ENCODE data around the gene VEZT. TPM values are rescaled to one million over a fixed set of nuclear protein-coding genes. Genes with fewer than 3 reads are reported as not detected.
"Not testable (repeated sequence)": the region's sequence is repeated elsewhere in the genome, so short reads cannot be mapped to it uniquely, and the experiment has no call there.

The VEZT gene
- total RNA-seq, 1 donor from 2014 or later, result 69.4 TPM

- peaks cover 0 to under 1% (median 0%) of the 10 kb centered on the region in 3 donors for H3K36me3 ChIP-seq (ENCODE audit: control insufficient read depth in 3 of 3, insufficient read depth in 3 of 3, low read length in 3 of 3)
- H3K27ac ChIP-seq (ENCODE audit: low read depth, low read length), result no peak overlapping the region
Measured at GRCh38 chr12:95237315-95237714, 19.7 kb downstream of the VEZT start.

GRCh38 chr12:95238150-95238549 lies 20.5 kb downstream of the VEZT start:
- no peaks in the 10 kb centered on the region for H3K9me3 ChIP-seq (ENCODE audit: control insufficient read depth in 3 of 3, low read length in 3 of 3)
- H3K27ac ChIP-seq (ENCODE audit: low read depth, low read length), result no peak overlapping the region
- H3K9ac ChIP-seq (ENCODE audit: low read depth in 1 of 3, low read length in 3 of 3), result no peak overlapping the region
- peaks cover 2 to 10% (median 6%) of the 10 kb centered on the region in 3 donors for H3K4me1 ChIP-seq (ENCODE audit: control insufficient read depth in 3 of 3, insufficient read depth in 3 of 3, low read length in 3 of 3)
- peaks cover 0 to 2% (median 0%) of the 10 kb centered on the region in 3 donors for H3K36me3 ChIP-seq (ENCODE audit: control insufficient read depth in 3 of 3, insufficient read depth in 3 of 3, low read length in 3 of 3)
- no peaks in the 10 kb centered on the region for H3K27me3 ChIP-seq (ENCODE audit: control insufficient read depth in 3 of 3, insufficient read depth in 3 of 3, low read length in 3 of 3)
- no peak overlapping the region for H3K4me3 ChIP-seq (ENCODE audit: low read length in 3 of 3)

More at GRCh38 chr12:95237315-95237714, 19.7 kb downstream of the VEZT start:
- H3K9me3 ChIP-seq (ENCODE audit: control insufficient read depth in 3 of 3, low read length in 3 of 3), result no peaks in the 10 kb centered on the region
- H3K4me1 ChIP-seq (ENCODE audit: control insufficient read depth in 3 of 3, insufficient read depth in 3 of 3, low read length in 3 of 3), result peaks cover 2 to 10% (median 6%) of the 10 kb centered on the region in 3 donors
- no peaks in the 10 kb centered on the region for H3K27me3 ChIP-seq (ENCODE audit: control insufficient read depth in 3 of 3, insufficient read depth in 3 of 3, low read length in 3 of 3)
- no peak overlapping the region for H3K4me3 ChIP-seq (ENCODE audit: low read length in 3 of 3)
- no peak overlapping the region for H3K9ac ChIP-seq (ENCODE audit: low read depth in 1 of 3, low read length in 3 of 3)

- no peaks in the 10 kb centered on the region for H3K9me3 ChIP-seq (ENCODE audit: control insufficient read depth in 3 of 3, low read length in 3 of 3)
- no peak overlapping the region for H3K27ac ChIP-seq (ENCODE audit: low read depth, low read length)
- no peak overlapping the region for H3K9ac ChIP-seq (ENCODE audit: low read depth in 1 of 3, low read length in 3 of 3)
- H3K27me3 ChIP-seq (ENCODE audit: control insufficient read depth in 3 of 3, insufficient read depth in 3 of 3, low read length in 3 of 3), result no peaks in the 10 kb centered on the region
- peaks cover 5 to 14% (median 6%) of the 10 kb centered on the region in 3 donors for H3K4me1 ChIP-seq (ENCODE audit: control insufficient read depth in 3 of 3, insufficient read depth in 3 of 3, low read length in 3 of 3)
- H3K4me3 ChIP-seq (ENCODE audit: low read length in 3 of 3), result no peak overlapping the region
- H3K36me3 ChIP-seq (ENCODE audit: control insufficient read depth in 3 of 3, insufficient read depth in 3 of 3, low read length in 3 of 3), result peaks cover 0 to 4% (median 2%) of the 10 kb centered on the region in 3 donors
Measured at GRCh38 chr12:95239216-95239615, 21.6 kb downstream of the VEZT start.

DNA sequence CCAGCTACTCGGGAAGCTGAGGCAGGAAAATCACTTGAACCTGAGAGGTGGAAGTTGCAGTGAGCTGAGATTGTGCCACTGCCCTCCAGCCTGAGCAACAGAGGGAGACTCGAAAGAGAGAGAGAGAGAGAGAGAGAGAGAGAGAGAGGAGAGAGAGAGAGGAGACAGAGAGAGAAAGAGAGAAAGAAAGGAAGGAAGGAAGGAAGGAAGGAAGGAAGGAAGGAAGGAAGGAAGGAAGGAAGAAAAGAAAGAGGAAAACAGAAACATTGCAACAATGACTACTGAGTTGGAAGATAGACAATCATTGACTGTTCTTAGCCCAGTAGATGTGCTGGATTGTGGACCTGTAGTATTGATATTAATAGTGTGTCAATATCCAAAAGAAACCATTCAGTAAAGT lies 22.2 kb downstream of the VEZT start:
- H3K9me3 ChIP-seq (ENCODE audit: control insufficient read depth in 3 of 3, low read length in 3 of 3); H3K36me3 ChIP-seq (ENCODE audit: control insufficient read depth in 3 of 3, insufficient read depth in 3 of 3, low read length in 3 of 3); H3K27ac ChIP-seq (ENCODE audit: low read depth, low read length); H3K4me3 ChIP-seq (ENCODE audit: low read length in 3 of 3); H3K9ac ChIP-seq (ENCODE audit: low read depth in 1 of 3, low read length in 3 of 3); H3K27me3 ChIP-seq (ENCODE audit: control insufficient read depth in 3 of 3, insufficient read depth in 3 of 3, low read length in 3 of 3): not testable (repeated sequence)
- H3K4me1 ChIP-seq (ENCODE audit: control insufficient read depth in 3 of 3, insufficient read depth in 3 of 3, low read length in 3 of 3), result peaks cover 5 to 14% (median 6%) of the 10 kb centered on the region in 3 donors

DNA sequence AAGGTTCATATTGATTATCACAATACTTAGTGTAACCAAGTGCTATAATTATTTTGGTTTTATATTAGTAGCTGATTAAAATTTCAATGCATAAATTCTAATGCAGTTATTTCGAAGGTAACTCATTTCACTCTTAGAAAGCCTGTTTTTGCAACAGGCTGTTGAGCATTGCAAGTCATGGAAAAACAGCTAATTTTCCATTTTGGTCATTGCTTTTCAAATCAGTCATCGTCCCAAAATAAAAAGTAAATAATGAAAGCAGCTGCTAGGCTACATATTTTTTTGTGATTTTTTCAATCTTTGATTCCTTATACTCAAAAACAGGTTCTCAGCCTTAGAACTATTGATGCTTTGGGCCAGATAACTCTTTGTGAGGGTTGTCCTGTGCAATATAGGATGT lies 22.9 kb downstream of the VEZT start:
- Histone ChIP-seq H3K4me1 (ENCODE audit: control insufficient read depth in 3 of 3, insufficient read depth in 3 of 3, low read length in 3 of 3) (peaks cover 5 to 14% (median 6%) of the 10 kb centered on the region in 3 donors), H3K9ac (ENCODE audit: low read depth in 1 of 3, low read length in 3 of 3) (no peak overlapping the region), H3K27ac (ENCODE audit: low read depth, low read length) (no peak overlapping the region), H3K36me3 (ENCODE audit: control insufficient read depth in 3 of 3, insufficient read depth in 3 of 3, low read length in 3 of 3) (peaks cover 0 to 4% (median 2%) of the 10 kb centered on the region in 3 donors), H3K9me3 (ENCODE audit: control insufficient read depth in 3 of 3, low read length in 3 of 3) (no peaks in the 10 kb centered on the region), H3K27me3 (ENCODE audit: control insufficient read depth in 3 of 3, insufficient read depth in 3 of 3, low read length in 3 of 3) (no peaks in the 10 kb centered on the region), H3K4me3 (ENCODE audit: low read length in 3 of 3) (no peak overlapping the region)

DNA sequence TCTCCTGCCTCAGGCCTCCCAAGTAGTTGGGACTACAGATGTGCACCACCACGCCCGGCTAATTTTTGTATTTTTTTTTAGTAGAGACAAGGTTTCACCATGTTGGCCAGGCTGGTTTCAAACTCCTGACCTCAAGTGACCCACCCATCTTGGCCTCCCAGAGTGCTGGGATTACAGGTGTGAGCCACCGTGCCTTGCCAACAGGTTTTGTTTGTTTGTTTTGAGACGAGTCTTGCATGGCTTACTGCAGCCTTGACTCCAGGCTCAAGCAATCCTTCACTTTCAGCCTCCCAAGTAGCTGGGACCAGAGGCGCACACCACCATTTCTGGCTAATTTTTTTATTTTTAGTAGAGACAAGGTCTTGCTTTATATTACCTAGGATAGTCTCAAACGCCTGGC lies 23.5 kb downstream of the VEZT start:
- H3K9me3 ChIP-seq (ENCODE audit: control insufficient read depth in 3 of 3, low read length in 3 of 3); H3K4me3 ChIP-seq (ENCODE audit: low read length in 3 of 3); H3K9ac ChIP-seq (ENCODE audit: low read depth in 1 of 3, low read length in 3 of 3); H3K36me3 ChIP-seq (ENCODE audit: control insufficient read depth in 3 of 3, insufficient read depth in 3 of 3, low read length in 3 of 3); H3K27ac ChIP-seq (ENCODE audit: low read depth, low read length); H3K27me3 ChIP-seq (ENCODE audit: control insufficient read depth in 3 of 3, insufficient read depth in 3 of 3, low read length in 3 of 3): not testable (repeated sequence)
- H3K4me1 ChIP-seq (ENCODE audit: control insufficient read depth in 3 of 3, insufficient read depth in 3 of 3, low read length in 3 of 3), result peaks cover 5 to 15% (median 6%) of the 10 kb centered on the region in 3 donors

DNA sequence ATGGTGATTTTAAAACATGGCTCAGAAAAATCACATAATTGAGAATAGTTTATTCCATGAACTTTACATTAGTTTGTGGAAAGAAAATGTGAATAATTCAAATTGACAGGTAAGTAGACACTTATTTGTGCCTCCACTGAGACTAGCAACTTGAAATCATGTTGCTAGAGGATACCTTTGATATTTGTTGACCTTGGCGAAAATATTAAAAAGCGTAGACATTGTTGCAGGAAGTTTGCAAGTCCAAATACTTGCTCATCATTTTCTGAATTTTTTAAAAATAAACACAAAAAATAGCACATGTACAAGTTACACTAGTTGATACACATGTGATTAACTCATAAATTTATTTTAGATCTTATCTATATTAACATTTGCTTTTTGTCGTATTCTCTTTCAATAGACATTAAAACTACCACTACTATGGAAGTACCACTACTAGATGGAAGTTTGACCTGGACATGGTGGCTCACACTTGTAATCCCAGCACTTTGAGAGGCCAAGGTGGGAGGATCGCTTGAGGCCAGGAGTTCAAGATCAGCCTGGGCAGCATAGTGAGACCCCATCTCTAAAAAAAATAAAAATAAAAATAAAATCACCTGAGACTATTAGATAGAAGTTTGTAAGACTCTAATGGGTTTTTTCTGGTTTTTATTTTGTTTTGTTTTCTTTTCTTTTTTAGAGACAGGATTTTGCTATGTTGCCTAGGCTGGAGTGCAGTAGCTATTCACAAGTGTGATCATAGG lies 24.3 kb downstream of the VEZT start:
- Histone ChIP-seq H3K27me3 (ENCODE audit: control insufficient read depth in 3 of 3, insufficient read depth in 3 of 3, low read length in 3 of 3) (no peaks in the 10 kb centered on the region), H3K9ac (ENCODE audit: low read depth in 1 of 3, low read length in 3 of 3) (no peak overlapping the region), H3K9me3 (ENCODE audit: control insufficient read depth in 3 of 3, low read length in 3 of 3) (no peaks in the 10 kb centered on the region)

GRCh38 chr12:95243497-95244183 lies 26.0 kb downstream of the VEZT start:
- H3K4me1 ChIP-seq (ENCODE audit: control insufficient read depth in 3 of 3, insufficient read depth in 3 of 3, low read length in 3 of 3), result peaks cover 3 to 8% (median 4%) of the 10 kb centered on the region in 3 donors
- peaks cover 0 to 4% (median 2%) of the 10 kb centered on the region in 3 donors for H3K36me3 ChIP-seq (ENCODE audit: control insufficient read depth in 3 of 3, insufficient read depth in 3 of 3, low read length in 3 of 3)
- no peak overlapping the region for H3K27ac ChIP-seq (ENCODE audit: low read depth, low read length)
- no peak overlapping the region for H3K4me3 ChIP-seq (ENCODE audit: low read length in 3 of 3)
- H3K27me3 ChIP-seq (ENCODE audit: control insufficient read depth in 3 of 3, insufficient read depth in 3 of 3, low read length in 3 of 3), result no peaks in the 10 kb centered on the region
- no peaks in the 10 kb centered on the region for H3K9me3 ChIP-seq (ENCODE audit: control insufficient read depth in 3 of 3, low read length in 3 of 3)
- no peak overlapping the region for H3K9ac ChIP-seq (ENCODE audit: low read depth in 1 of 3, low read length in 3 of 3)

More for the DNA sequence above, 24.3 kb downstream of the VEZT start:
- no peak overlapping the region for H3K27ac ChIP-seq (ENCODE audit: low read depth, low read length)
- H3K36me3 ChIP-seq (ENCODE audit: control insufficient read depth in 3 of 3, insufficient read depth in 3 of 3, low read length in 3 of 3), result peaks cover 0 to 4% (median 2%) of the 10 kb centered on the region in 3 donors
- peaks cover 5 to 18% (median 6%) of the 10 kb centered on the region in 3 donors for H3K4me1 ChIP-seq (ENCODE audit: control insufficient read depth in 3 of 3, insufficient read depth in 3 of 3, low read length in 3 of 3)
- no peak overlapping the region for H3K4me3 ChIP-seq (ENCODE audit: low read length in 3 of 3)

DNA sequence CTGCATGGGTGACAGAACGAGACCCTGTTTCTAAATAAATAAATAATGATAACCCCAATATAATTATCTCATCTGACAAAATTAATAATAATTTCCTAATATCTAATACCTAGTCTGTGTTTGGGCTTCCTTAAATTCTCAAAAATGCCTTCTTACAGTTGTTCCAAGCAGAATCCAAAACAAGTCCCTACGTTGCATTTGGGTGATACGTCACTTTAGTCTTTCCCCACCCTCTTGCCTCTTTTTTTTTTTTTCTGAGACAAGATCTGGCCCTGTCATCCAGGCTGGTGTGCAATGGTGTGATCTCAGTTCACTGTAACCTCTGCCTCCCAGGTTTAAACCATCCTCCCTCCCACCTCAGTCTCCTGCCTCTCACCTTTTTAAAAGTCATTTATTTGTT lies 26.7 kb downstream of the VEZT start:
- no peaks in the 10 kb centered on the region for H3K27me3 ChIP-seq (ENCODE audit: control insufficient read depth in 3 of 3, insufficient read depth in 3 of 3, low read length in 3 of 3)
- H3K9me3 ChIP-seq (ENCODE audit: control insufficient read depth in 3 of 3, low read length in 3 of 3), result no peaks in the 10 kb centered on the region
- H3K36me3 ChIP-seq (ENCODE audit: control insufficient read depth in 3 of 3, insufficient read depth in 3 of 3, low read length in 3 of 3), result peaks cover 0 to 4% (median 2%) of the 10 kb centered on the region in 3 donors
- no peak overlapping the region for H3K27ac ChIP-seq (ENCODE audit: low read depth, low read length)
- no peak overlapping the region for H3K4me3 ChIP-seq (ENCODE audit: low read length in 3 of 3)
- no peak overlapping the region for H3K9ac ChIP-seq (ENCODE audit: low read depth in 1 of 3, low read length in 3 of 3)
- peaks cover 3 to 8% (median 6%) of the 10 kb centered on the region in 3 donors for H3K4me1 ChIP-seq (ENCODE audit: control insufficient read depth in 3 of 3, insufficient read depth in 3 of 3, low read length in 3 of 3)

GRCh38 chr12:95248095-95248494 lies 30.5 kb downstream of the VEZT start:
- no peak overlapping the region for H3K27ac ChIP-seq (ENCODE audit: low read depth, low read length)
- no peak overlapping the region for H3K4me3 ChIP-seq (ENCODE audit: low read length in 3 of 3)
- no peaks in the 10 kb centered on the region for H3K9me3 ChIP-seq (ENCODE audit: control insufficient read depth in 3 of 3, low read length in 3 of 3)
- H3K36me3 ChIP-seq (ENCODE audit: control insufficient read depth in 3 of 3, insufficient read depth in 3 of 3, low read length in 3 of 3), result peaks cover 0 to 4% (median 1%) of the 10 kb centered on the region in 3 donors
- no peaks in the 10 kb centered on the region for H3K27me3 ChIP-seq (ENCODE audit: control insufficient read depth in 3 of 3, insufficient read depth in 3 of 3, low read length in 3 of 3)
- peaks cover 3 to 8% (median 3%) of the 10 kb centered on the region in 3 donors for H3K4me1 ChIP-seq (ENCODE audit: control insufficient read depth in 3 of 3, insufficient read depth in 3 of 3, low read length in 3 of 3)
- no peak overlapping the region for H3K9ac ChIP-seq (ENCODE audit: low read depth in 1 of 3, low read length in 3 of 3)

Data from skeletal muscle tissue (tissue), 4 donors.